Endothelial cell (in vitro differentiated cells): ENCODE data around the gene TEKT2. TPM values are rescaled to one million over a fixed set of nuclear protein-coding genes. Genes with fewer than 3 reads are reported as not detected.

Experiments used
- DNase-seq: peaks from one replicate; pipeline ENCODE4 v3.0.0; 2021; ENCODE audit warnings: low spot score
- H3K27ac Mint-ChIP-seq: one replicate; pipeline ENCODE4 v1.8.0; 2021; ENCODE audit warnings: mixed read lengths, inconsistent platforms; ENCODE audit not compliant: unreplicated experiment
- H3K27me3 Mint-ChIP-seq: one replicate; pipeline ENCODE4 v1.8.0; 2021; ENCODE audit warnings: mild to moderate bottlenecking, moderate library complexity, mixed read lengths, inconsistent platforms; ENCODE audit not compliant: unreplicated experiment
- H3K36me3 Mint-ChIP-seq: one replicate; pipeline ENCODE4 v1.8.0; 2021; ENCODE audit warnings: mild to moderate bottlenecking, low read depth, mixed read lengths, inconsistent platforms; ENCODE audit not compliant: unreplicated experiment
- H3K4me1 Mint-ChIP-seq: one replicate; pipeline ENCODE4 v1.8.0; 2021; ENCODE audit warnings: mild to moderate bottlenecking, mixed read lengths, inconsistent platforms; ENCODE audit not compliant: unreplicated experiment
- H3K4me3 Mint-ChIP-seq: one replicate; pipeline ENCODE4 v1.8.0; 2021; ENCODE audit warnings: mild to moderate bottlenecking, mixed read lengths, inconsistent platforms; ENCODE audit not compliant: unreplicated experiment
- H3K9me3 Mint-ChIP-seq: one replicate; pipeline ENCODE4 v1.8.0; 2021; ENCODE audit warnings: mixed read lengths, inconsistent platforms; ENCODE audit not compliant: unreplicated experiment
- CTCF ChIP-seq: fragments of 200-600 bp; sonication (generic); IDR thresholded peaks from one replicate; pipeline ENCODE4 v1.5.0; 2021; ENCODE audit warnings: antibody characterized with exemption; ENCODE audit not compliant: unreplicated experiment
- total RNA-seq: library from RNA; stranded (reverse); fragmentation: NEBNext Ultra II Directional; extraction: Animal tissue kit (Norgen Biotek cat#: 25700); gene quantifications from one replicate; pipeline ENCODE4 v1.2.1, GENCODE V29; 2021; ENCODE audit not compliant: unreplicated experiment

TEKT2 gene
- total RNA-seq, 1 donor from 2014 or later, result 0.80 TPM

GRCh38 chr1:36114371-36114770, 30.5 kb downstream of the TEKT2 start:
- no peak for TF ChIP-seq CTCF
- no peak for DNase-seq
- Mint-ChIP-seq H3K4me3 (no peak overlapping the region), H3K27ac (no peak overlapping the region), H3K4me1 (no peaks in the 10 kb centered on the region), H3K36me3 (peaks cover 3% of the 10 kb centered on the region), H3K9me3 (no peaks in the 10 kb centered on the region), H3K27me3 (peaks cover 10% of the 10 kb centered on the region)

GRCh38 chr1:36115200-36115669, 31.3 kb downstream of the TEKT2 start:
- no peak for TF ChIP-seq CTCF
- Mint-ChIP-seq H3K27me3 (peaks cover 10% of the 10 kb centered on the region), H3K36me3 (peaks cover 3% of the 10 kb centered on the region), H3K4me1 (no peaks in the 10 kb centered on the region), H3K9me3 (no peaks in the 10 kb centered on the region), H3K4me3 (no peak overlapping the region), H3K27ac (no peak overlapping the region)
- DNase-seq, result no peak

- Mint-ChIP-seq H3K36me3 (peaks cover 3% of the 10 kb centered on the region), H3K9me3 (no peaks in the 10 kb centered on the region), H3K4me1 (no peaks in the 10 kb centered on the region), H3K27me3 (peaks cover 10% of the 10 kb centered on the region), H3K4me3 (no peak overlapping the region), H3K27ac (no peak overlapping the region)
- no peak for TF ChIP-seq CTCF
- DNase-seq, result no peak
Observed at GRCh38 chr1:36115931-36116330, 32.0 kb downstream of the TEKT2 start.

GRCh38 chr1:36116901-36117300, 33.0 kb downstream of the TEKT2 start:
- H3K36me3 Mint-ChIP-seq, result peaks cover 3% of the 10 kb centered on the region
- peaks cover 12% of the 10 kb centered on the region for H3K27me3 Mint-ChIP-seq
- H3K9me3 Mint-ChIP-seq, result no peaks in the 10 kb centered on the region
- no peak overlapping the region for H3K4me3 Mint-ChIP-seq
- H3K27ac Mint-ChIP-seq, result no peak overlapping the region
- H3K4me1 Mint-ChIP-seq, result no peaks in the 10 kb centered on the region
- no peak for DNase-seq
- TF ChIP-seq CTCF, result no peak

GRCh38 chr1:36118447-36119204, 34.7 kb downstream of the TEKT2 start:
- no peak for TF ChIP-seq CTCF
- no peaks in the 10 kb centered on the region for H3K9me3 Mint-ChIP-seq
- H3K4me1 Mint-ChIP-seq, result peaks cover 3% of the 10 kb centered on the region
- DNase-seq, result no peak
- H3K27me3 Mint-ChIP-seq, result peaks cover 11% of the 10 kb centered on the region
- no peak overlapping the region for H3K4me3 Mint-ChIP-seq
- no peak overlapping the region for H3K27ac Mint-ChIP-seq
- H3K36me3 Mint-ChIP-seq, result peaks cover 3% of the 10 kb centered on the region
